PC-9 (cell line): Measurements from ENCODE around the gene RAB11FIP5. TPM values are rescaled to one million over a fixed set of nuclear protein-coding genes. Genes with fewer than 3 reads are reported as not detected.

Experiments
- BruUV-seq: library from RNA; stranded (reverse); fragments of 400-500 nt; replicated peaks from 2 replicates; lab custom pipeline; 2021; lab: Mats Ljungman, UMichigan
- CTCF ChIA-PET: fragments of 300-600 bp; sonication (Branson Sonifier 250); formaldehyde crosslinking; loops from one replicate; lab custom pipeline; 2022; ENCODE audit warnings: antibody characterized with exemption; lab: Charles Lee
- POLR2A ChIA-PET: fragments of 300-600 bp; sonication (Branson Sonifier 250); formaldehyde crosslinking; loops from one replicate; lab custom pipeline; 2022; ENCODE audit warnings: antibody characterized with exemption; ENCODE audit not compliant: unreplicated experiment; lab: Charles Lee
- DNase-seq, 2 experiments: peaks; one replicate each; pipeline versions ENCODE4 v3.0.0 to v3.0.0-alpha.2; 2015 to 2022; ENCODE audit warnings: mixed read lengths in 1 of 2
- H2AFZ ChIP-seq: fragments of 200-600 bp; sonication (generic); 2 replicates; pipeline ENCODE4 v1.8.1; 2017; ENCODE audit warnings: antibody characterized with exemption
- H3F3A ChIP-seq: fragments of 200-600 bp; sonication (generic); 2 replicates; pipeline ENCODE4 v1.8.1; 2017; ENCODE audit warnings: antibody characterized with exemption, mild to moderate bottlenecking, low read depth; ENCODE audit not compliant: insufficient read depth
- H3K27ac ChIP-seq: fragments of 200-600 bp; sonication (generic); 2 replicates; pipeline ENCODE4 v1.6.1; 2016; ENCODE audit warnings: mixed run types
- H3K27me3 ChIP-seq: fragments of 200-600 bp; sonication (generic); 2 replicates; pipeline ENCODE4 v1.6.1; 2016; ENCODE audit warnings: low read depth, mixed run types; ENCODE audit not compliant: insufficient read depth
- H3K36me3 ChIP-seq: fragments of 200-600 bp; sonication (generic); 2 replicates; pipeline ENCODE4 v1.6.1; 2016; ENCODE audit warnings: low read depth, mixed run types
- H3K4me1 ChIP-seq: fragments of 200-600 bp; sonication (generic); replicated peaks from 2 replicates; pipeline ENCODE4 v1.6.1; 2016; ENCODE audit warnings: mixed run types; ENCODE audit not compliant: insufficient read depth
- H3K4me2 ChIP-seq: fragments of 200-600 bp; sonication (generic); 2 replicates; pipeline ENCODE4 v1.6.1; 2017; ENCODE audit warnings: mixed run types
- H3K4me3 ChIP-seq: fragments of 200-600 bp; sonication (generic); 2 replicates; pipeline ENCODE4 v1.6.1; 2016; ENCODE audit warnings: mixed run types
- H3K79me2 ChIP-seq: fragments of 200-600 bp; sonication (generic); 2 replicates; pipeline ENCODE4 v1.6.1; 2017; ENCODE audit warnings: low read depth, mixed run types
- H3K9me2 ChIP-seq: fragments of 200-600 bp; sonication (generic); 2 replicates; pipeline ENCODE4 v1.8.1; 2017; ENCODE audit warnings: mild to moderate bottlenecking; ENCODE audit not compliant: insufficient read depth
- H3K9me3 ChIP-seq: fragments of 200-600 bp; sonication (generic); 2 replicates; pipeline ENCODE4 v1.8.1; 2016; ENCODE audit warnings: low read depth; ENCODE audit not compliant: insufficient read depth
- H4K20me1 ChIP-seq: fragments of 200-600 bp; sonication (generic); 2 replicates; pipeline ENCODE4 v1.8.1; 2017; ENCODE audit not compliant: insufficient read depth
- CTCF ChIP-seq: fragments of 200-600 bp; sonication (generic); conservative IDR thresholded peaks from 2 replicates; pipeline ENCODE4 v1.6.1; 2017; ENCODE audit warnings: mixed run types, antibody characterized with exemption, mild to moderate bottlenecking, moderate library complexity
- EZH2 ChIP-seq: fragments of 200-600 bp; sonication (generic); IDR thresholded peaks from 2 replicates; pipeline ENCODE4 v1.8.0; 2017; ENCODE audit warnings: antibody characterized with exemption, low read depth
- intact Hi-C: fragments of 100-400 bp; cut with micrococcal nuclease; formaldehyde crosslinking; loops from one replicate; pipeline ENCODE4 v1.10.0; 2022; ENCODE audit not compliant: unreplicated experiment
- total RNA-seq: library from RNA; stranded (reverse); gene quantifications from 2 replicates; pipeline ENCODE4 v1.2.3, GENCODE V29; 2021

The RAB11FIP5 gene
- total RNA-seq, 1 experiment from 2014 or later: 25.0 TPM

GRCh38 chr2:73076701-73077423, 35.9 kb downstream of the RAB11FIP5 start:
- no peaks in the 10 kb centered on the region for H3F3A ChIP-seq
- H3K79me2 ChIP-seq: no peaks in the 10 kb centered on the region
- intact Hi-C loops: no loop called here
- no peaks in the 10 kb centered on the region for H3K4me1 ChIP-seq
- H3K27ac ChIP-seq: no peak overlapping the region
- H4K20me1 ChIP-seq: no peaks in the 10 kb centered on the region
- POLR2A ChIA-PET: no interaction called here
- H3K9me2 ChIP-seq: no peaks in the 10 kb centered on the region
- no peaks in the 10 kb centered on the region for H3K36me3 ChIP-seq
- CTCF ChIA-PET: no interaction called here
- DNase-seq: no peak
- no peak overlapping the region for H3K4me3 ChIP-seq
- H2AFZ ChIP-seq: no peak overlapping the region
- no peaks in the 10 kb centered on the region for H3K27me3 ChIP-seq
- no TSS peak for BruUV-seq
- H3K9me3 ChIP-seq: no peaks in the 10 kb centered on the region
- H3K4me2 ChIP-seq: no peak overlapping the region
- TF ChIP-seq EZH2 (no peak), CTCF (no peak)

DNA sequence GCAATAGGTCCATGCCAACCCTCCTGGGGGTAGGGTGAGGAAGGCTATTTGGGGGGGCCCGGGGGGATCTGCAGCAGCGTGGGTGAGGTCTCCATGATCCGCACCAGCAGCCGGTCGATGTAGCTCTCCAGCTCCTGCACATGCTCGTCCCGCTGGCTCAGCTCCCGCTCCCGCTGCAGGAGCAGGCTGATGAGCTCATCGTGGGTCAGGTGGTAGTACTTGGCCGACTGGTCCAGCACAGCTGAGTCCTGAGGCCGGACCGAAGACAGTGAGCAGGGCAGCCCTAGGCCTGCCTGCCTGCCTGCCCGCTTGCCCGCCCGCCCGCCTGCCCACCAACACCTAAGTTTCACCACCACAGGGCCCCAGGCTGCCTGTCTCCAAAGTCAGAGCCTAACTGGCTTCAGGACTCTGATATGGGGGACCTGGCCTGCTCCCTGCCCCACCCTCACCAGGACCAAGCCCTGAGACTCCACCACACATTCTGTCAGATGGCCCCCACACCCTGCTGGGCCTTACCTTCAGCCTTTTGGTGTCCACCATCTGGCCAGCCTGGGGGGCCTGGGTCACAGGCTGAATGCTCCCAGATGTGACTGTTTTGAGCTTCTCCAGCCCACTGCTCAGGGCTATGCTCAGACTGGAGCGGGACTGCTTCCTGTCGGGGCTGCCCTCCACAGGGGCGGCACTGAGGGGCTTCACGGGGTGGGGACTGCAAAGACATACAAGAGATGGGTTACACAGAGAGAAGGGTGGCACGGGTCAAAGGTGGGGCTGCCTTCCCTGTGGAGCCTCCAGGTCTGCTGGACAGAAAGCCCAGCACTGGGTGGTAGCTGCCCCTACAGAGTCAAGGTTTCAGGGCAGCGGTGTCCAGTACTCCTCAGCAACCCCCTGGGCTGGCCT, 37.0 kb downstream of the RAB11FIP5 start:
- no peaks in the 10 kb centered on the region for H3K36me3 ChIP-seq
- H2AFZ ChIP-seq: no peak overlapping the region
- CTCF ChIA-PET: no interaction called here
- no peaks in the 10 kb centered on the region for H3K79me2 ChIP-seq
- H3K9me3 ChIP-seq: no peaks in the 10 kb centered on the region
- no peak overlapping the region for H3K27ac ChIP-seq
- H3K4me1 ChIP-seq: no peaks in the 10 kb centered on the region
- no peaks in the 10 kb centered on the region for H3K27me3 ChIP-seq
- no peak for DNase-seq
- BruUV-seq: no TSS peak
- no peaks in the 10 kb centered on the region for H3F3A ChIP-seq
- H3K4me3 ChIP-seq: no peak overlapping the region
- intact Hi-C loops: no loop called here
- POLR2A ChIA-PET: no interaction called here
- no peak overlapping the region for H3K4me2 ChIP-seq
- no peaks in the 10 kb centered on the region for H4K20me1 ChIP-seq
- no peaks in the 10 kb centered on the region for H3K9me2 ChIP-seq
- TF ChIP-seq EZH2 (no peak), CTCF (no peak)

- no peak overlapping the region for H3K27ac ChIP-seq
- H3K36me3 ChIP-seq: no peaks in the 10 kb centered on the region
- no peaks in the 10 kb centered on the region for H4K20me1 ChIP-seq
- no peaks in the 10 kb centered on the region for H3K9me2 ChIP-seq
- H3K27me3 ChIP-seq: no peaks in the 10 kb centered on the region
- H3K9me3 ChIP-seq: no peaks in the 10 kb centered on the region
- no peak for DNase-seq
- ChIA-PET CTCF (no interaction called here), POLR2A (no interaction called here)
- H3F3A ChIP-seq: no peaks in the 10 kb centered on the region
- no peak for TF ChIP-seq CTCF
- intact Hi-C loops: loop anchor here (5.0 kb wide), 1 partner anchor 82 kb away; no protein-coding TSS in a partner anchor
- no peak overlapping the region for H3K4me3 ChIP-seq
- peaks cover 12% of the 10 kb centered on the region for H3K79me2 ChIP-seq
- BruUV-seq: no TSS peak
- no peak overlapping the region for H2AFZ ChIP-seq
- H3K4me2 ChIP-seq: no peak overlapping the region
- peaks cover 10% of the 10 kb centered on the region for H3K4me1 ChIP-seq
Measured at GRCh38 chr2:73074110-73075069, 38.4 kb downstream of the RAB11FIP5 start.
